GM21619 (cell line): ENCODE measurements around the gene TMEM127.
"Not testable (repeated sequence)": the region's sequence is repeated elsewhere in the genome, so short reads cannot be mapped to it uniquely, and the experiment has no call there.

Source experiments
- ATAC-seq: cut with Tn5 transposase; IDR thresholded peaks from one replicate; pipeline ENCODE4 v1.9.1; 2021; ENCODE audit not compliant: unreplicated experiment

Gene TMEM127, protein sequence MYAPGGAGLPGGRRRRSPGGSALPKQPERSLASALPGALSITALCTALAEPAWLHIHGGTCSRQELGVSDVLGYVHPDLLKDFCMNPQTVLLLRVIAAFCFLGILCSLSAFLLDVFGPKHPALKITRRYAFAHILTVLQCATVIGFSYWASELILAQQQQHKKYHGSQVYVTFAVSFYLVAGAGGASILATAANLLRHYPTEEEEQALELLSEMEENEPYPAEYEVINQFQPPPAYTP

DNA sequence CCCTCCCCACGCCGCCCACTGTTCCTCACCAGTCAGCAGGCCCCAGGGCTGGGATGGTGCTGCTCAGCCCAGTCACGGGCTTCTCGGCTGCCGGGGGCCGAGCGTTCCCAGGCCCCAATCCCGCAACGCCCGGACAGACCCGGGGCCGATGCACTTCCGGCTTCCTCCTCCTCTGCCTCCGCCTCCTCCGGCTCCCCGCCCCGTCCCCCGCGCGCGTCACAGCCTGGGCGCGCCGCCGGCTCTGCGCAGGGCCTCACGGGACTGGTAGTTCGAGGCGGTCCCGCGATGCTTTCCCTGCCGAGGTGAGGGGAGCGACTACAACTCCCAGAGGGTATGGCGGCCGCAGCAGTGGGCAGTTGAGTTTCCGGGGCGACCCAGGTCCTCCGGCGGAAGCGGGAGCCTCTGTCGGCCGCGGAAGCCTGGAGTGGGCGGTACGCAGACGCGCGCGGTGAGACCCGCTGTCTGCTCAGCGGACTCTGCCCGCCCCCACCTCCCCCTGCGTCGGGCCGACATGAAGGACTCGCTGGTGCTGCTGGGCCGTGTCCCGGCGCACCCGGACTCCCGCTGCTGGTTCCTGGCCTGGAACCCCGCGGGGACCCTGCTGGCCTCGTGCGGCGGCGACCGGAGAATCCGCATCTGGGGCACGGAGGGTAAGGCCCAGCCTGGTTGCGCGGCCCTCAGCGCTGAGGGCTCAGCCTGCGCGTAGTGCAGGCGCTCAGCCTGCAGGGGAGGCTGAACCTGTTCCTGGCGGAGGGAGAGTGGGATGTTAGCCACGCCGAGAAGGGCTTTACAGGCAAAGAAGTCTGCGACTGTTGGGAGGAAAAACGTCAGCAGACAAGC is at the start of gene TMEM127, which contains the start of gene CIAO1:
TSS of gene TMEM127 (minus strand) at position 158 of the 840 bp plus-strand sequence. CDS start 616 bp downstream, outside the sequence.
TSS of gene CIAO1 (plus strand) at position 386 of the 840 bp plus-strand sequence. CDS start at position 512, 126 bp downstream.
- ATAC-seq, result peak; percentile 92

DNA sequence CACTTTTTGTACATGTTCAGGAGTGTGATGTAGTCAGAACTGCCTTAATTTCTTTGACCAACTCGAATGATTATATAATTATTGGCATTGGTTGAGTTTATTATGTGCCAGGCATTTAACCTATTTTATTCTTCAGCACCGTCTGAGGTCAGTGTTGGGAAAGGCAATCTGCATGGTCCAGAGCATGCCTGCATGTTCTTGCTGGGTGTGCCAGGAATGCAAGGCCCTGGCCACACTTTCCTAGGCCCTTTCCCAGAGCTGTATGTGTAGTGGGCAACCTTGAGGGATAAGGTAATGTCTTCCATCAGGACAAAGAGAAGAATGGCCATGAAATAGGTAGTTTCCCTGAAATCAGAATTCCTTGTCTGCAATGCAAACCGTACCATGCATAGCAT is 49.2 kb upstream of the TMEM127 start:
- no peak for ATAC-seq

DNA sequence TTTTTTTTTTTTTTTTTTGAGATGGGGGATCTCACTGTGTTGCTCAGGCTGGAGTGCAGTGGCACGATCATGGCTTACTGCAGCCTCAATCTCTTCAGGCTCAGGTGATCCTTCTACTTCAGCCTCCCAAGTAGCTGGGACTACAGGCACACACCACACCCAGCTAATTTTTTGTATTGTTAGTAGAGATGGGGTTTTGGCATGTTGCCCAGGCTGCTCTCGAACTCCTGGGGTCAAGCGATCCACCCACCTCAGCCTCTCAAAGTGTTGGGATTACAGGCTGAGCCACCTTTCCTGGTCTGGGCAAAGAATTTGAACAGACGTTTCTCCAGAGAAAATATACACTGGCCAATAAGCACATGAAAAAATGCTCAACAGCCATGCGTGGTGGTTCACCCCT is 42.5 kb upstream of the TMEM127 start:
- ATAC-seq, result no peak

DNA sequence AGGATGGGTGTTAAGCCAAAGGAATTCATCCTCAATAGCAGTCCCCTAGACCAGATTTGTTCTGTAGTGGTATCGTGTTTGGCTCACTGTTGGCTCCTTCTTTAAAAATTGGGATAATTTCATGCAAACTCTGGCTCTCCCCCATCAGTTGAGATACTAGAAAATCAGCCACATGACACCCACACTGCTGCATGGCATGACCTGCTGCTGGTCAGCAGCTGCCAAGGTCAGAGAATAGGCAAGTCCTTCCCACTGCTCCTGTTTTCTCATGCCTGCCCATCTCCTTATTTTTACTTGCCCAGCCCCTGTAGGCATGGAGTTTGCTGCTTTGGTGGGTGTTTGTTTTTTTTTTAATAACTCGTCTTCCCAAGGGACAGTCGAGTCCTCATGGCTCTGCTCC is 40.6 kb upstream of the TMEM127 start:
- no peak for ATAC-seq

DNA sequence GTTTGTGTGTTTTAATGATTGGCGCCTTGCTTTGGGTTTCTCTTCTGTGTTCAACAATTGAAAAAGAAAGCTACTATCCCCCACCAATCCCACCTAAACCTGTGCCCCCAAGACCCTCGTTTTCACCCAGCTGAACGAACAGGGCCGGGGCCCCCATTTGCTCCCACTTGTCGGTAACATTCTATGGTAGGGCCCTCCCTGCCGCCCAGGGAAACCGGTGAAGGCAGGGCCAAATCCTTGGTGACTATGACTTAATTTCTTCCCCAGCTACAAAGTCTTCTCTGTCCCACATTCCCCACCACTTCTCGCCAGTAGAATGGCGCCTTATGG is 40.1 kb upstream of the TMEM127 start:
- ATAC-seq, result no peak

DNA sequence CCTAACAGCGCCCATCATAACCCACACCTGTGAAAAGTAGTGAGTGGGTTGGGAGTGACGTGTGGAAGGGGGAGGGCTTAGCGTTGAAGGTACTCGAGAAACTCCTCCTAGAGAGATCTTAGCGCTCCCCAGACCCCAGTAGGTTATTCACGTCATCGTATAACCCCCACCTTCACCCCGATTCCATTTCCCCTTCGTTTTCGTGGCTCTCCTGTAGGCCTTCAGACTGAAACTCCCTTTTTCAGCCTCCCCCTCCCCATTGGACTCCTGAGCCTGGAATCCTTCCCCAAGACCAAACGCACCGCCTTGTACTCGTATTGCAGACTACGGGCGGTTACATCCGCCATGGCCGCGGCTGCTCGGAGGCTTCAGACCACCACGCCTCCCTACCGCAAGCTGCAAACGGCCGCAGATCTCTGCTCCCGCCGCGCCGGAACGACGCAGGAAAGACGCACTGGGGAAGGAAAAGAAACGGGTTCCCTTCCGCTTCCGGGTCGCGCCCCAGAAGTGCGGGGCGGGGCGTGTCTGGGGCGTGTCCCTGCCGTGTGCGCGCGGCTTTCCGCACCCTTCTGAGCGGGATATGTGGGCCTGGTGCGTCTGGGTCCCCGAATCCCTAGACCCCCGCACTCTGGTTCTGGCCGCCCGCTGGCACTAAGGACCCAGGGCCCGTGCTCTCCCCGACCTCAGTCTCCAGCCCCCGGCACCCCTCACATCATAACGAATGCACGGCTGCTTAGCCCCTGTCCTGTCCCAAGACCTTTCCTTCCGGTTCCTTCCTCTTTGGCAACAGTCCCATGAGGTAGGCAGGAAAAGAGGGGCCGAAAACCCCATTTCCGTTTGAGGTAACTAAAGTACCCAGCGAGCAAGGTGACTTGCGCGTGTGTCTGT is 39.5 kb upstream of the TMEM127 start, which contains the start of gene SNRNP200:
TSS of gene SNRNP200 (minus strand) at position 456 of the 888 bp plus-strand sequence. CDS start at position 347, 109 bp downstream.
- peak; percentile 92 for ATAC-seq

DNA sequence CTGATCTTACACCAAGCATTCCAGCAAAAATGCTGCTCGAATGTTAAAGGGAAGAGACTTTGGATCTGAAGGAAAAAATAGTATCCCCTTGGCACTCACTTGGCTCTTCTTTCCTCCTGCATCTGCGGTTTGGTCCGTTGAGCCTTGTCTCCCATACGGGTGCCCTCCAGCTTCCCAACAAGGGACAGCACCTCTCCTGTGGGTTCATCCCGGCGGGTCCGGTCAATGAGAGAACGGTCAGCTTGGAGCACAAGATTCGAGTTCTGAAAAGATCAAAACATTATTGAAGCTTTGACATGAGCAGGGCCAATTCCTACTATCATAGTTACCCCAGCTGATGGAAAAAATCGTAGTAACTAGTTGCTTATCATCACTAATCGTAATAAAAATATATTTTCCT is 38.8 kb upstream of the TMEM127 start:
- no peak for ATAC-seq

DNA sequence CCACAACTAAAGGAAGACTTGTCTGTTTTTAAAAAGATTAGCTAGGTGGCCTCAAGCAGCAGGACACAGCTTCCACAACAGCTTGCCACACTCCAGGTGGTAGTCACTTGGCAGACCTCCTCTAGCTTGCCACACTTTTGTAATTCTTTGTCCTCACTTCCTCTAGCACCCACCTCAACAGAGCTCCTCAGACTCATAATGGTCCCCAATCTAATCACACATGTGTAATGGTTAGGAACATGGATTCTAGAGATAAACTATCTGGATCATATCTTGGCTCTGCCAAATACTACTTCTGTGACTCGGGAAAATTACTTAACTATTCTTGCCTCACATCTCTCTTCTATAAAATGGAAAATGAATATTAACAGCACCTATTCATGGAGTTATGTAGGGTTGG is 36.1 kb upstream of the TMEM127 start:
- ATAC-seq, result no peak

DNA sequence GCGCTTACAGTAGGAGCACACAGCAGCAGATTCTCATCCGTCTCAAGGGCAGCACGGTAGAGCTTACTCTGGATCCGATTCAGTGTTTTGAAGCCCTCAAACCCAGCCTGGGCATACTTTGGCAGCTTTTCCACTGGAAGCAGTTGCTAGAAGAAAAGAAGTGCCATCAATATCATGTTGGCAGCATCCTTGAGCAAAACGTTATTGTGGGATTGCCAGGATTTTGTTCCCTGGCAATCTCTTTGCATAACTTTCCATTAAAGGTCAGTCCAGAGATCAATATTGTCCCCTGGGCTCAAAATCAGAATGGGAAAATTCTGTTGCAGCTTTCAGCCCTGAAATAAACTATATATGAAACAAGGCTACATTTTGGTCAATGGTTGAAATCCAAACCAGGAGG is 31.1 kb upstream of the TMEM127 start:
- ATAC-seq, result no peak

DNA sequence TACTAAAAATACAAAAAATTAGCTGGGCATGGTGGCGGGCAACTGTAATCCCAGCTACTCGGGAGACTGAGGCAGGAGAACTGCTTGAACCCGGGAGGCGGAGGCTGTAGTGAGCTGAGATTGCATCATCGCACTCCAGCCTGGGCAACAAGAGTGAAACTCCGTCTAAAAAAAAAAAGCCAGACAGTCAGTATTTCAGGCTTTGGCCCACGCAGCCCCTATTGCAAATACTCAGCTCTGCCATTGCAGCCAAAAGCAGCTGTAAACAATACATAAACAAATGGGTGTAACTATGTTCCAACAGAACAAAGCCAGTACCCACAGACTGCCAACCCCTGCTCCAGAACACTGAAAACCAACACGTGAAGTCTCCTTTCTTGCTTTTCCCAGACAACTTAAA is 28.5 kb upstream of the TMEM127 start:
- not testable (repeated sequence) for ATAC-seq

DNA sequence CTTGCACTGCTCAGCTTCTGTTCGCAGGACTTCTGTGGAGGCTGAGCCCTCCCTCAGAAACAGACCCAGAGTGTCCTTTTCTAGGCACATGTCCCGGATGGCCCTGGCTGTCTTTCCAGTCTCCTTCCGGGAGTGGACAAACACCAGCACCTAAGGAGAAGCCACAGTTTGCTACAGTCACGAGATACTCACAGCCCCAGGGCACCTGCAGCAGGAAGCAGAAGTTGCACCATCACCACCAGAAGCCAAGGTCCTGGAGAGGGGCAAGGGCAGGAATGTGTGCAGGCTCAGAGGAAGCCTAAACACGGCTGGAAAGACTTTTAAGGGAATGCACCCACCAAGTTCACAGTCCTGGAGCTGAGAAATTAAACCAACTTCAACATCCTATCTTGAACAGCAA is 26.0 kb upstream of the TMEM127 start:
- no peak for ATAC-seq

DNA sequence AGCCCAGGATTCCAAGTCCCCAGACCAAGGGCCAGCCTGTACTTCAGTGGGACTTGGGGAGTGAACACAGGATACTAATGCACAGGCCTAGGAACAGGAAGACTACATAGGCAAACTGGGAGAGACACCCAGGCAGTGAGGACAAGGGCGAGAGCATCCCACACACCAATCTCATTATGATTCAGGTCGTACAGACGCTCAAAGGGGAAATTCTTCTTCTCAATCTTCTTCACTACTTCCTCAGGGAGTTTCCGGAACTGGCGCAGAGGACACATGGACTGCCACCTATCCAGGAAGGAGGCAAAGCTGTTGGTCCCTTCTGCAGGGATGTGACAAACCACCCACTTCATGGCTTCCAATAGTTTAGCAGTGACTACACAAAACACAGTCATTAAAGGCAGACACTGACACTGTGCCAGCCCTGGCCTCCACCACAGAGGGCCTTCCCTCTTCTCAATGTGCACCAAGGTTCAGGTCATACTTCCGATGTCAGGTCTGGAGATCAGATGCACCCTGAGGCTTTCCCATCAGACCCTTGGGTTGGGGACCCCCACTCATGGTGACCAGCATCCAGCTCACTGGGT is 21.6 kb upstream of the TMEM127 start:
- no peak for ATAC-seq

DNA sequence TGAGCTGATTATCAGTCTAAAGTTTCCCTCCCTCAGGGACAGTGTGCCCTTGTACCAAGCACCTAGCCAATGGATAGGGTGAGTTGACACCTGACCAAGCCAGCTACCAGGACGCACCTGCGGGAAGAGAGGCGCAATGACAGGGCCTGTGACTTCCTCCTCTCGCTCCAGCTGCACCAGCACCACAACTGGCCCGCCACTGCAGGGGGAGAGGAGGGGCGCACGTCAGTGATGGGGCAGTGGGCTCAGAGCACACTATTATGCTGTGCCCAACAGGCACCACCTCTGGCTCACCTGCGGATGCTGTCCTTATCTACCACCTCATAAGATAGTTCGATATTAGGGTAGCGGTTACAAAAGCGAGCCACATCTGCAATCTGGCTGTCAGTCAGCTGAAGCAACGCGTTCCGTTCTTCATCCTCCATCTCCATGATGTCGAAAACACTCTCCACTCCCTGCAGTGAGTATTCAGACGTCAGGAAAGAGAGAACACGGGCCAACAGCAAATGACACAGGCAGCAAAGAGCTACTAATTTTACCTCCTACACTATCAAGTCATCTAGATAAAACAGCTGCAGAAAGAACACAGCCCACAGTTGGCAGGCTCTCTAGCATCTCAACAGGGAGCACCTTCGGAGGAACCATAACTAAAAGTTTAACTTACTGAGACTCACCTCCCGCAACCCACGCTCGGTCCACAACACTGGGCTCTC is 11.1 kb upstream of the TMEM127 start:
- no peak for ATAC-seq

DNA sequence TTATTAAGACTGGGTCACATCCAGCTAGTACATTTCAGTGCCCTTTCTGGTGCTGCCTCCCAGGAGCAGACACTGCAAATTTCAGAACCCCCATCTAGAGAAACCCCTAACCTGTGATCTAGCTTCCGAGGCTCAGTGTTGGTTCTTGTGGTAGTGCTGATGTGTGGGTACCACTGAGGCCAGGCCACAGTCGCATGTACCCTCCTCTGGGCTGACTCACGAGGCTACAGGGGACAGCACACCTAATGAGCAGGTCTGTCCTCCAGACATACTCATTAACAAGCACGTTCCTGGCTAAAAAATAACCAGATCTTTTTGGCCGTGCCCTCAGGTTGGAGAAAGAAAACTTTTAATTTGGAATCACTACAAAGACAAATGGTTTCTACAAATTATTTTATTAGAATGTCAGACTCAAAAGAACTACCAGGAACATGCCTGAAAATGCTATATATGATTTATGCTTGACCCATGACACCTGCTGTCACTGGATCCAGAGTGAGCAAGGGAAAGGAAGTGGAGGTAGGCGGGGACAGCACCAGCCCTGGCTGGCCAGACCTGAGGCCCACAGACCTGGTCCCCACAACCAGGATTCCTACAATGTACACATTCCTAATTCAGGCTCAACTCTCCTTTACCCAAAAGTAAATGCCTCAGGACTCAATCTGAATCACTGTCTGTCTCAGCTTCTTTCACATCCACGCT is 8.7 kb upstream of the TMEM127 start:
- ATAC-seq, result no peak

DNA sequence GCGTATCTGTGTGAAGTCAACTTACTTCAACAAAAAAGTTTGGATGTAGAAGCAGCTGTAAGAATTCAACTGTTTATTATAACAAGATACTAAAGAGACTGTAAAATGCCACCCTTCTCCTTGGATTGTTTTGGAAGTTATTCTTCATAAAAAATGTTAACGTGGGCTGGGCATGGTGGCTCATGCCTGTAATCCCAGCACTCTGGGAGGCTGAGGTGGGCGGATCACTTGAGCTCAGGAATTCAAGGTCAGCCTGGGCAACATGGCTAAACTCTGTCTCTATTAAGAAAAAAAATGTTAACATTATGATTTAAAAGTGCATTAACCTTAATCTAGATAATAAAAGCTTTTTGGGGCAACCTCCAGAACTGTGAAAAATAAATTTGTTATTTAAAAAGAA is 8.0 kb upstream of the TMEM127 start:
- no peak for ATAC-seq

DNA sequence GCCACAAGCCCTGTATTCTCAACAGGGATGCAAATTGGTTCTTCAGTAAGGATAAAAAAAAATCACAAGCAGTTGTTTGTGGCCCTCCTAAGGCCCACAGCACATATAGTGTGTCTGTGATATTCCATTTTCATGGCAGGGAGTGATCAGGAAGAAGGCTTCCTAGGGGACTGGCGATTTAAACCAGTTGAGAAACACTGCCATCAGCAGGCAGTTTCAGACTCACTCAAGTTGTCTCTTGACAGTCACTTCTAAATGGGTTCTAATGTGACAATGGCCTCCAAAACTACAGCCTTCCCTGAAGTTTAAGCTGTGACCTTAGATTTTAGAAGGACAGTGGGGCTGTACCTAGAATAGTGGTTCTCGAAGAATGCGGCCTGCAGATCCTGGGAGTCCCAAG is 6.2 kb upstream of the TMEM127 start:
- ATAC-seq, result no peak

DNA sequence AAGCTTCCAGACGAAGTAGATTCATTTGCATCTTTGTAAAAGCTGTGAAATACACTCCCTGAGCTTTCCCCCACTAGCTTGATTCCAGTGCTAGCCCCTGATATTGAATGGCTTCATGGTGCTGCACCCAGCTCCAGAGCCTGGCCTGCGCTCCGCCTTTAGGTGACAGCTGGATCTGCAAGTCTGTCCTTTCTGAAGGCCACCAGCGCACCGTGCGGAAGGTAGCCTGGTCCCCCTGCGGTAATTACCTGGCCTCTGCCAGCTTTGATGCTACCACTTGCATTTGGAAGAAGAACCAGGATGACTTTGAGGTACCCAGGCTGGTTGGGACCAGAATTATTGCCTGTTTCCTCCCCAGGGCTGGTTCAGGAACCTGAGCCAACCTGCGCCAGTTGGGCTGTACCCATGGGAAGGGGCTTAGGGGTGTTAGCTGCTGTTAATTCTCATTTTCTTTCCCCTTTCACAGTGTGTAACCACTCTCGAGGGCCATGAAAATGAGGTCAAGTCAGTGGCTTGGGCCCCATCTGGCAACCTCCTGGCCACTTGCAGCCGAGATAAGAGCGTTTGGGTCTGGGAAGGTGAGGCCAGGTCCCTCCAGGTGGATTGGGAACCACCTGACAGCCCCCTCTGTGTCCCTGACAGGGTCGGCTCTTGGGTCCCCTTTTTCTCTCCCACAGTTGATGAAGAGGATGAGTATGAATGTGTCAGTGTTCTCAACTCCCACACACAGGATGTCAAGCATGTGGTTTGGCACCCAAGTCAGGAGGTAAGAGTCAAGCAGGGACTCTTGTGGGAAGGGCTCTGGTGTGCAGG is 1.6 kb upstream of the TMEM127 start:
- no peak for ATAC-seq

DNA sequence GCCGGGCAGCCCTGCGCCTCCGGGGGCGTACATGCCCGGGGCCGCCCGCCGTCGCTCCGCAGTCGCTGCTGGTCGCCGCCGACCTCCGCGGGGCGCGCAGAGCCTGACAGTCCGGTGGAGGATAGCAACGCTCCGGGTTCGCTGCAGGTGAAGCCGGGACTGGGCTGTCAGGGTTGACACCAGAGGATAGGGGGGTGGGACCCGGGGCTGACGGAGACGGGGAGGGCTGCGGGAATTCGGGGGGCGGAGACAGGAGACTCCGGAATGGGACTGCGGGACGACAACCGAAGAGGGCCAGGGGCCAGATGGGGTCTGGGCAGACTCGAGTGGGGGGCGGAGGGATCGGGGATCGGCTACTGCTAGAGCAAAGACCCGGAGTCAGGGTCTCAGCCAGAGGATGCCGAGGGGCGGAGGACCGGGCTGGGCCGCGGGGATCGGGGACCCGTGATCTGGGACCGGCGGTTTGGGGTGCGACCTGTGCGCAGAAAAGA is 403 bp downstream of the TMEM127 start:
- ATAC-seq, result peak; percentile 17
